Measurements from ENCODE around the gene ACOXL.

ACOXL gene

DNA sequence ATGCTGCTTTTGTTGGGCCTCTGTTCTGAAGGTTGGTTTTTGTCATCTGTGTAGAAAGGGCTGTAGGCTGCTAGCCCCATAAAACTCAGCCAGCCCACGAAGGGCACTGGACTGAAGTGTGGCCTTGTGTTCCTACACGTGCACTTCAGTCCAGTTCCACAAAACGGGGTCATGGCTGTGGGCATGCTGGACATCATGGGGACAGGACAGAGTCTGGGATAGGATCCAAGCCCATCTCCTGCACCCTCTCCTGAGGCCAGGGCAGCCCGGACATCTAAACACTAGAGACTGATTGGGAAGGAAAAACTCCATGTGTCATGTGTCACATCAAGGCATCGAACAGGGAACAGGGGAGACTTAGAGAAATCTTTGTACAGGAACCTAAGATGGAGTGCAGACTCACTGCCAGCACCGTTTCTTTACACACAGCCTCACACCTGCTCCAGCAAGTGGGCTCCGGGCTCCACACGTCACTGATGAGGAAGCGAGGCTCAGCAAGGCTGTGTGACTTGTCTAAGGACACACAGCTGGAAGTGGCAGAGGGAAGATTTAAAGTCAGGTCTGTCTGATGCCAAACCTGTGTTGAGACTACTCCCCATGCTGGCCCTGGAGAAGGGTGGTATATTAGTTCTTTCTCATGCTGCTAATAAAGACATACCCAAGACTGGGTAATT, 313.5 kb downstream of the ACOXL start:
- TF ChIP-seq, protein P1, sequence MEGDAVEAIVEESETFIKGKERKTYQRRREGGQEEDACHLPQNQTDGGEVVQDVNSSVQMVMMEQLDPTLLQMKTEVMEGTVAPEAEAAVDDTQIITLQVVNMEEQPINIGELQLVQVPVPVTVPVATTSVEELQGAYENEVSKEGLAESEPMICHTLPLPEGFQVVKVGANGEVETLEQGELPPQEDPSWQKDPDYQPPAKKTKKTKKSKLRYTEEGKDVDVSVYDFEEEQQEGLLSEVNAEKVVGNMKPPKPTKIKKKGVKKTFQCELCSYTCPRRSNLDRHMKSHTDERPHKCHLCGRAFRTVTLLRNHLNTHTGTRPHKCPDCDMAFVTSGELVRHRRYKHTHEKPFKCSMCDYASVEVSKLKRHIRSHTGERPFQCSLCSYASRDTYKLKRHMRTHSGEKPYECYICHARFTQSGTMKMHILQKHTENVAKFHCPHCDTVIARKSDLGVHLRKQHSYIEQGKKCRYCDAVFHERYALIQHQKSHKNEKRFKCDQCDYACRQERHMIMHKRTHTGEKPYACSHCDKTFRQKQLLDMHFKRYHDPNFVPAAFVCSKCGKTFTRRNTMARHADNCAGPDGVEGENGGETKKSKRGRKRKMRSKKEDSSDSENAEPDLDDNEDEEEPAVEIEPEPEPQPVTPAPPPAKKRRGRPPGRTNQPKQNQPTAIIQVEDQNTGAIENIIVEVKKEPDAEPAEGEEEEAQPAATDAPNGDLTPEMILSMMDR (IDR thresholded peaks at IDR 0.05) = no peak

- TF ChIP-seq, protein P1 (IDR thresholded peaks at IDR 0.05) = no peak
These were observed 314.3 kb downstream of the ACOXL start for GRCh38 chr2:111046670-111047069.

DNA sequence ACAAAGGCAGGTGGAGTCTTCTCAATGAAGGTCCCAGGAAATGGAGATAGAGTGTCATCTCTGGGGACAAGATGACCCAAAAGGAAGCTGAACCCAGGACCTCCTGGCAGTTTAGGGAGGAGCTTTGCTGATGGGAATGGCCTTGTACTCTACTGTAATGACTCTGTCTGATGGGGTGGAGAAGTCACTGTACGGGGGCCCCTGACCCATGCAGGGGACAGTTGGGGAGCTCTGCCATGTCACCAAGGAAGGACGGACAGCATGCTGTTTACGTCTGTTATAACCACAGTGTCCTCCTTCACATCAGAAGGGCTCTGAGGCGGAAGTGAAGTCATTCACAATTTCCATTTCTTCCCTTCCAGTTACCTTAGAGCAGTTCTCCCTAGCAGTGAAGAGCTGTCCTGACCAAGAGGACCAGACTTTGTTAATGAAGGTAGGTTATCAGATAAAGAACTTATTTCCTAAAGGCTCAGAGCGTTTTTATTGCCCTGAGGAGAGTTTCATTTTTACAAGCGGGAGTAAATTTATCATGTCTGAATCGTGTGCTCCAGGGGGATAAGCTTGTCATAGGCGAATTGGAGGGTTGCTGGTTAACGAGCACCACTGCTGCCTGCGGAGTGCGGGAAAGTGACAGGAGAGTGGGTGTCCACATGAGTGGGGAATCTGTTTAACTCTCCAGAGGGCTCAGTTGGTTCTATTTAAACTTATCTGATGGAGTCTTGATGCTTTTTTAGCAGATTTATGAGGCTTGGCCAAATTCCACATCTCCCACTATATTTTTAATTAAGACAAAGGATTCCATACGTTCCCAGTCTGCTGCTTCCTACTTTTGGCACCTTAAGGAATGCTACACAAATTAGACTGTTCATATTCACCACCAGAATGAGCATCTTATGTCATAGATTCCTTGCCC, 316.7 kb downstream of the ACOXL start:
- TF ChIP-seq, protein P1 (IDR thresholded peaks at IDR 0.05) = no peak

DNA sequence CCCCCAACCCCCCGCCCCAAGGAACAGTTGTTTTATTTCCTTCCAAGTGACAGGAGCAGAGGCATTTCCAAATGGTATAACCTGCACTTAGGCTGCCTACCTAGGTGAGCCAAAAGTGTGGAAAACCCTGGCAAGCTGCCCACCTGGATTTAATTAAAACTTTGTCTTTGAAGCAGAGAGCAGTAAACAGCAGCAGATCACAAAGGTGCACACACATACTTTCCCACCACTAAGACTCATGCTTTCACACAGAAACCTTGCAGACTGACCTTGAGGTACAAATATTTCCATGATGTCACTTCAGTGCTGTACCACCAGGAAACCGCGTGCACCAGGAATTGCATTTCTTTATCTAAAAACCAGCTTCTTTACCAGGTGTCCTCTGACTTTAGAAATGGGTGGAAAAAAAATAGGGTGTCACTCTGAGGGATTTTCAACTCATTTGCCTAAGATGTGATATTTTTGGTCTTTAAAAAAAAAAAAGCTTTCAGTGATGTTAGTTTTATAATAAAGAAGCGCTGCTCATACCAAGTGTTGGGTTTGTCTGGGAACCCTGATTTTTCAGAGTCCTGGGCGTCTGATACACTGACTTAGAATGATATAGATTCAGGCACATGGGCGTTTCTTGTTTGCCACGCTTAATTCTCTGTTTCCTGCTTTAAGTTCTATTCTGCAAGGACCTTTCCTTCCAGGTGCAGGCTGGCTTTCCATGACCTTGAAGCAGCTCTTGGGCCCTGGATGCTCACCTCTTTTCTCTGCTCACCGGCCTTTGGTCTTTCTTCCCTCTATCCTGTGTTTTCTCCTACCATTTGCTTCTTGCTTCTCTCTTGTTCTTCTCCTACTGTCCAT, 317.6 kb downstream of the ACOXL start:
- TF ChIP-seq, protein P1 (IDR thresholded peaks at IDR 0.05) = no peak

DNA sequence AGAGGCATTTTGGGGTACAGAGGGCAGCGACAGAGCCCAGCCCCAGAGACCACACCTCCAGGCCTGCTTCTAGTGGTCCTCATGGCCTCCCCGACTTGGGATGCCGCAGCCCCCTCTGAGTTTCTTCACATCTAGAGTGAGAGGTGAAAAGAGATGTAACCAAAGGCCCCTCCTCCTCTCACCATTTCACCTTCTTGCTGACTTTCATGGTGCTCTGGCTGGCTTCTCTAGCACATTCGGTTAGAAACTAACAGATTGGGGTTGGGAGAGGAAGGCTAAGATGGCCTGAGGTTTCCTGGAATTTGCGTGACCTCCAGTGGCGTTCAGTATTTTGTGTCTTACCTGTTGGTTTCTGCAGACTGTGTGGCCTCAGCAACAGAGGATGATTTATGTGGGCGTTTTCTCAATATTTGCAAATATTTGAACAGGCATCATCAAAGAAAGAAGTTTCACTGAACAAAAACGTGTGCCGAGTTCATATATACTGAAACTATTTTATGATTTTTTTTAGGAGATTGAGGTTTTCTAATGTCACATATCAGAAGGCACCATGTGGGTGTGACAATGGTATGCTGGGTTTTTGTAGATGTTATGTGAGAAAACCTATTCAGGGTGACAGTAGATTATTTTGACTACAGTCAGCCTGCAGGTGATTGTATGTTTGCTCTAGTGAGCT, 318.5 kb downstream of the ACOXL start:
- TF ChIP-seq, protein P1 (IDR thresholded peaks at IDR 0.05) = no peak

GRCh38 chr2:111052621-111053020, 320.2 kb downstream of the ACOXL start:
- TF ChIP-seq, protein P1 (IDR thresholded peaks at IDR 0.05) = no peak

DNA sequence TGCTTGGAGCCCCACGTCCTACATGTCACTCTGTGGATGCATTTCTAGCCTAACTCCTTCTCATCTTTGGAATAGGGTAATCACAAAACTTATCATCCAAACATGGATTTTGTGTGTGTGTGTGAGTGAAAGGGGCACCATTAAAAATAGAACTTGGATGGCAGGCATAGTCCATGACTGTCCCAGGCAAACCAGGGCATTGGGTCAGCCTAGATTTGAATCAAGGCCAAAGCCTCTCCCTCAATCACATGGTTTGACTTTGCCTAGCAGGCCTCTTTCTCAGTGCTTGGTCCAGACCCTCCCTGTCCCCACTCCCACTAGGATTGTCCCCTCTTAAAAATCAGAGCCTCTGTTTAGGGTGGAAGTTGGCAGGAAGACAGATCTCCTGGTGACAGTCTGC, 320.9 kb downstream of the ACOXL start:
- TF ChIP-seq, protein P1 (IDR thresholded peaks at IDR 0.05) = no peak

Data from LNCAP (cell line).